Glutamatergic neuron (in vitro differentiated cells): ENCODE results near the gene MRPL53. TPM values are rescaled to one million over a fixed set of nuclear protein-coding genes. Genes with fewer than 3 reads are reported as not detected.

ENCODE experiments used
- DNase-seq: peaks from one replicate; pipeline ENCODE4 v3.0.0; 2022
- H3K27ac Mint-ChIP-seq: one replicate; pipeline ENCODE4 v1.8.0; 2020; ENCODE audit warnings: mild to moderate bottlenecking, mixed read lengths, inconsistent platforms; ENCODE audit not compliant: unreplicated experiment
- H3K27me3 Mint-ChIP-seq: one replicate; pipeline ENCODE4 v1.8.0; 2020; ENCODE audit warnings: mild to moderate bottlenecking, moderate library complexity, mixed read lengths, inconsistent platforms; ENCODE audit not compliant: unreplicated experiment
- H3K36me3 Mint-ChIP-seq: one replicate; pipeline ENCODE4 v1.8.0; 2020; ENCODE audit warnings: mild to moderate bottlenecking, mixed read lengths, inconsistent platforms; ENCODE audit not compliant: unreplicated experiment
- H3K4me1 Mint-ChIP-seq: one replicate; pipeline ENCODE4 v1.8.0; 2020; ENCODE audit warnings: mild to moderate bottlenecking, low read depth, mixed read lengths, inconsistent platforms; ENCODE audit not compliant: unreplicated experiment
- H3K4me3 Mint-ChIP-seq: one replicate; pipeline ENCODE4 v1.8.0; 2020; ENCODE audit warnings: mild to moderate bottlenecking, mixed read lengths, inconsistent platforms; ENCODE audit not compliant: unreplicated experiment
- H3K9me3 Mint-ChIP-seq: one replicate; pipeline ENCODE4 v1.8.0; 2020; ENCODE audit warnings: mild to moderate bottlenecking, moderate library complexity, mixed read lengths, inconsistent platforms; ENCODE audit not compliant: unreplicated experiment
- CTCF ChIP-seq: fragments of 200-600 bp; sonication (generic); IDR thresholded peaks from one replicate; pipeline ENCODE4 v1.5.0; 2021; ENCODE audit not compliant: partially characterized antibody, unreplicated experiment
- total RNA-seq: library from RNA; stranded (reverse); fragmentation: NEBNext Ultra II Directional; extraction: Animal tissue kit (Norgen Biotek cat#: 25700); gene quantifications from one replicate; pipeline ENCODE4 v1.2.1, GENCODE V29; 2021; ENCODE audit not compliant: unreplicated experiment

Gene MRPL53
- total RNA-seq, 1 donor from 2014 or later, result 63.9 TPM

- H3K27ac Mint-ChIP-seq, result no peak overlapping the region
- H3K27me3 Mint-ChIP-seq, result peaks cover 29% of the 10 kb centered on the region
- TF ChIP-seq CTCF, result no peak
- peaks cover 32% of the 10 kb centered on the region for H3K9me3 Mint-ChIP-seq
- DNase-seq, result no peak
- H3K4me3 Mint-ChIP-seq, result peak overlapping the region; percentile 9
- no peaks in the 10 kb centered on the region for H3K36me3 Mint-ChIP-seq
- peaks cover 20% of the 10 kb centered on the region for H3K4me1 Mint-ChIP-seq
These were observed 37.8 kb upstream of the MRPL53 start for GRCh38 chr2:74510272-74510671.

- H3K27me3 Mint-ChIP-seq, result peaks cover 37% of the 10 kb centered on the region
- no peak for TF ChIP-seq CTCF
- peaks cover 8% of the 10 kb centered on the region for H3K36me3 Mint-ChIP-seq
- H3K4me1 Mint-ChIP-seq, result peaks cover 20% of the 10 kb centered on the region
- H3K4me3 Mint-ChIP-seq, result peak overlapping the region; percentile 100
- peak overlapping the region; percentile 100 for H3K27ac Mint-ChIP-seq
- DNase-seq, result peak; percentile 81
- H3K9me3 Mint-ChIP-seq, result peaks cover 32% of the 10 kb centered on the region
These were observed 35.5 kb upstream of the MRPL53 start for GRCh38 chr2:74507926-74508520.

GRCh38 chr2:74507145-74507925 is 34.9 kb upstream of the MRPL53 start, which contains the start of gene PCGF1:
TSS of gene PCGF1 (minus strand) at chr2:74507695. CDS start at chr2:74507668, 27 bp downstream.
- H3K4me1 Mint-ChIP-seq, result peaks cover 17% of the 10 kb centered on the region
- H3K27ac Mint-ChIP-seq, result peak within 1 kb of the TSS; percentile 100
- H3K27me3 Mint-ChIP-seq, result peaks cover 35% of the 10 kb centered on the region
- peaks cover 8% of the 10 kb centered on the region for H3K36me3 Mint-ChIP-seq
- H3K9me3 Mint-ChIP-seq, result peaks cover 31% of the 10 kb centered on the region
- H3K4me3 Mint-ChIP-seq, result peak within 1 kb of the TSS; percentile 100
- TF ChIP-seq CTCF, result peak; percentile 60
- peak; percentile 97 for DNase-seq

- no peak overlapping the region for H3K27ac Mint-ChIP-seq
- DNase-seq, result no peak
- peaks cover 23% of the 10 kb centered on the region for H3K4me1 Mint-ChIP-seq
- H3K27me3 Mint-ChIP-seq, result peaks cover 40% of the 10 kb centered on the region
- peaks cover 34% of the 10 kb centered on the region for H3K9me3 Mint-ChIP-seq
- no peak for TF ChIP-seq CTCF
- peaks cover 8% of the 10 kb centered on the region for H3K36me3 Mint-ChIP-seq
- H3K4me3 Mint-ChIP-seq, result peak overlapping the region; percentile 11
These were observed 33.2 kb upstream of the MRPL53 start for GRCh38 chr2:74505448-74506246.
